ENCODE results near the gene MACROH2A2. TPM values are rescaled to one million over a fixed set of nuclear protein-coding genes. Genes with fewer than 3 reads are reported as not detected.

MACROH2A2 gene
- total RNA-seq, 1 experiment from 2014 or later: 3.0 TPM

- no TSS peak for BruUV-seq (replicated peaks)
- intact Hi-C loops (cut with micrococcal nuclease; ENCODE audit: unreplicated experiment) (no loop called here), in situ Hi-C loops (cut with HindIII; ENCODE audit: low pct_unique_long_range_greater_than_20kb, low sequenced_read_pairs) (no loop called here)
- ATAC-seq (no peak), DNase-seq (ENCODE audit: low read depth, low spot score) (no peak)
- Histone ChIP-seq H3K4me1 (ENCODE audit: control insufficient read depth, insufficient read depth, low read length) (no peaks in the 10 kb centered on the region), H3K27ac (ENCODE audit: low read length) (no peak overlapping the region), H3K4me3 (ENCODE audit: low read depth in 2 of 2, low read length in 2 of 2) (no peak overlapping the region), H3K9me3 (ENCODE audit: control insufficient read depth, insufficient read depth, low read depth, low read length) (no peaks in the 10 kb centered on the region), H3K27me3 (ENCODE audit: control insufficient read depth, insufficient read depth, low read length) (peaks cover 4% of the 10 kb centered on the region; the same call in 1 of the 2 replicates), H3K36me3 (ENCODE audit: control insufficient read depth, insufficient read depth, low read length) (no peaks in the 10 kb centered on the region)
- POLR2A ChIA-PET: no interaction called here
- CTCF ChIA-PET: interaction anchor here (0.6 kb wide), 1 partner anchor 131 kb away, joined by 6 read pairs; no protein-coding TSS in a partner anchor
- TF ChIP-seq TCF7L2 (IDR thresholded peaks at IDR 0.05; ENCODE audit: low read depth, low read length) (no peak), CTCF (IDR thresholded peaks at IDR 0.05) (no peak), POLR2AphosphoS5 (IDR thresholded peaks at IDR 0.05; ENCODE audit: low read depth, low read length) (no peak), REST (IDR thresholded peaks at IDR 0.05; ENCODE audit: insufficient read depth in 1 of 2, low read depth in 2 of 2, low read length in 1 of 2) (no peak), SIN3A (IDR thresholded peaks at IDR 0.05; ENCODE audit: borderline replicate concordance, insufficient read depth, low read depth, low read length) (no peak)
Observed at GRCh38 chr10:70090951-70091350, 38.3 kb downstream of the MACROH2A2 start.

GRCh38 chr10:70092389-70092718 lies 39.7 kb downstream of the MACROH2A2 start:
- DNase-seq (ENCODE audit: low read depth, low spot score) (no peak), ATAC-seq (no peak)
- H3K27ac ChIP-seq (ENCODE audit: low read length): no peak overlapping the region
- no peaks in the 10 kb centered on the region for H3K36me3 ChIP-seq (ENCODE audit: control insufficient read depth, insufficient read depth, low read length)
- TF ChIP-seq REST (IDR thresholded peaks at IDR 0.05; ENCODE audit: insufficient read depth in 1 of 2, low read depth in 2 of 2, low read length in 1 of 2): no peak
- TF ChIP-seq TCF7L2 (IDR thresholded peaks at IDR 0.05; ENCODE audit: low read depth, low read length): no peak
- no peak for TF ChIP-seq POLR2AphosphoS5 (IDR thresholded peaks at IDR 0.05; ENCODE audit: low read depth, low read length)
- TF ChIP-seq CTCF (IDR thresholded peaks at IDR 0.05): no peak
- TF ChIP-seq SIN3A (IDR thresholded peaks at IDR 0.05; ENCODE audit: borderline replicate concordance, insufficient read depth, low read depth, low read length): no peak
- in situ Hi-C loops (cut with HindIII; ENCODE audit: low pct_unique_long_range_greater_than_20kb, low sequenced_read_pairs): no loop called here
- intact Hi-C loops (cut with micrococcal nuclease; ENCODE audit: unreplicated experiment): no loop called here
- POLR2A ChIA-PET: no interaction called here
- peaks cover 5% of the 10 kb centered on the region; the same call in 1 of the 2 replicates for H3K27me3 ChIP-seq (ENCODE audit: control insufficient read depth, insufficient read depth, low read length)
- no peaks in the 10 kb centered on the region for H3K4me1 ChIP-seq (ENCODE audit: control insufficient read depth, insufficient read depth, low read length)
- CTCF ChIA-PET: interaction anchor here (0.8 kb wide), 1 partner anchor 187 kb away, joined by 3 read pairs; no protein-coding TSS in a partner anchor
- no TSS peak for BruUV-seq (replicated peaks)
- H3K9me3 ChIP-seq (ENCODE audit: control insufficient read depth, insufficient read depth, low read depth, low read length): no peaks in the 10 kb centered on the region
- H3K4me3 ChIP-seq (ENCODE audit: low read depth in 2 of 2, low read length in 2 of 2): no peak overlapping the region
